Measurements from ENCODE around the gene JOSD2.

Gene JOSD2

DNA sequence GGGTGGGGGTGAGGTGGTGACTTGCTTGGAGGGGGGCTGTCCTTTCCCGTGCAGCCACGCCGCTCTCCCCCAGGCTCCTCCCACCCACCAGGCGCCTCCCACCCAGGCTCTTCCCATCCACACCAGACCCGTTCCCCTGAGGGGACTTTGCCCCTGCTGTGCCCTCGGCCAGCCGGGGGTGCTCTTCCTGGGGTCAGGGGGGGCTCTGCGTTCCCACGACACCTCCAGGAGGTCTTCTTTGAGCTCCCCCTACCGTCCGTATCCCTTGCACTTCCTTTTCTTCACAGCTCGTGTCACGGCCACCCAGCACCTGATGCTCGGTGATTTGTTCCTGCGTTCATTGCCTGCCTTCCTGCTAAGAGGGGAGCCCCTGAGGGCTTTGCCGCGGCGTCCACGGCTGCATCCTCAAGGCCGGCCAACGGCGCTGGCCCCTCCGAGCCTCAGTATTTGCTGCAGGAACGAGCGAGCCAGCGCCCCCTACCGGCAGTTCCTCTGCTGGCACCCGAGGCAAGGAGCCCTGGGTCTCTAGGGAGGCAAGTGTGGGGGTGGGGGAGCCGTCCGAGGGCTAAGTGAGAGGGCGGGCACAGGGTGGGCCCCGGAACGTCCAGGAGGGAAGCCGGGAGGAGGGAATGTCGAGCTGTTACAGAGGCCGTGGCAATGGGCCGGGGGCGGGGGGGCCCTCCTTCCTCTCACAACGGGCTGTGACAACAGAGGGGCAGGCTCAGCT is 45.5 kb upstream of the JOSD2 start:
- Mint-ChIP-seq H3K36me3 (ENCODE audit: low read depth) (no peaks in the 10 kb centered on the region), H3K9me3 (no peaks in the 10 kb centered on the region)

DNA sequence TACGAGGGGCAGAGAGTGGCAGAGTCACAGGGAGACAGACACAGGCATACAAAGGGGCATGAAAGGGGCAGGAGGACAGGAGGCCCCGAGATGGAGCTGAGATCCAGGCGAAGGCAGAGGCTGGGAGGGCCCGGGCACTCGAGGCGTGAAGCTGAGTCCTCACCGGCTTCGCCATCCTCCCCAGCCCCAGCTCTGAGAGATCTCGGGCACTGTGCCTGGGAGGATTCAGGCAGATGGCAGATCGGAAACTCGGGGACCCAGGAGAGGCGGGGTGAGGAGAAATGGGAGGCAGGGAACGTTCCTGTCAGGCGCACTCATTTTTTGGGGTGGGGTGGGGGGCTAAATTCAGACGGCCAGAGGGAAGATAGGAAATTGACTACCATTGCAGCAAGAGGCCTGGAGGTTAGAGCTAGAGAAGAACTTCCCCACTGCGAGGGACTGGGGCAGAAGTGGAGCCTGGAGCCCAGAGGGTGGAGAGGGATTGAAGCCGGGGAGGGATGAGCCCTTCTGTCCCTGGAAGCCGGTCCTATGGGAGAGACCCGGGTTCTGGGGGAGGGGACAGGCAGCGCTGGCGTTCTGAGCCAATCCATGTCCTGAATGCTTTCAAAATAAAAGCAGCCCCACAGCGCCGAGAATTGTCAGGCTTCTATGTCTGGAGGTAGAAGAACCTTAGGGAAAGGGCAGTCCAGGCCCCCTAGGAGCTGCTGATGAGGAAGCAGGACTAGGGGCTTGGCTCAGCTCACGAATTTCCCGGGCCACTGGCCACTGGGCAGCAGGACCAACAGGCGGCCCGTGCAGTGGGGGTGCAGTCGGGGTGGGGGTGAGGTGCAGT is 44.7 kb upstream of the JOSD2 start:
- H3K27ac Mint-ChIP-seq, result peak overlapping the region in 1 of 3 experiments; percentile 92
- no peaks in the 10 kb centered on the region for H3K36me3 Mint-ChIP-seq (ENCODE audit: low read depth)
- no peaks in the 10 kb centered on the region for H3K9me3 Mint-ChIP-seq
- TF ChIP-seq, protein P1, sequence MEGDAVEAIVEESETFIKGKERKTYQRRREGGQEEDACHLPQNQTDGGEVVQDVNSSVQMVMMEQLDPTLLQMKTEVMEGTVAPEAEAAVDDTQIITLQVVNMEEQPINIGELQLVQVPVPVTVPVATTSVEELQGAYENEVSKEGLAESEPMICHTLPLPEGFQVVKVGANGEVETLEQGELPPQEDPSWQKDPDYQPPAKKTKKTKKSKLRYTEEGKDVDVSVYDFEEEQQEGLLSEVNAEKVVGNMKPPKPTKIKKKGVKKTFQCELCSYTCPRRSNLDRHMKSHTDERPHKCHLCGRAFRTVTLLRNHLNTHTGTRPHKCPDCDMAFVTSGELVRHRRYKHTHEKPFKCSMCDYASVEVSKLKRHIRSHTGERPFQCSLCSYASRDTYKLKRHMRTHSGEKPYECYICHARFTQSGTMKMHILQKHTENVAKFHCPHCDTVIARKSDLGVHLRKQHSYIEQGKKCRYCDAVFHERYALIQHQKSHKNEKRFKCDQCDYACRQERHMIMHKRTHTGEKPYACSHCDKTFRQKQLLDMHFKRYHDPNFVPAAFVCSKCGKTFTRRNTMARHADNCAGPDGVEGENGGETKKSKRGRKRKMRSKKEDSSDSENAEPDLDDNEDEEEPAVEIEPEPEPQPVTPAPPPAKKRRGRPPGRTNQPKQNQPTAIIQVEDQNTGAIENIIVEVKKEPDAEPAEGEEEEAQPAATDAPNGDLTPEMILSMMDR (IDR thresholded peaks at IDR 0.05; ENCODE audit: unreplicated experiment in 3 of 3), result no peak
- H3K4me3 Mint-ChIP-seq, result peak overlapping the region; percentile 64 to 87 (median 70)
- peaks cover 27% of the 10 kb centered on the region for H3K27me3 Mint-ChIP-seq (ENCODE audit: low read depth)
- H3K4me1 Mint-ChIP-seq, result peaks cover 29% of the 10 kb centered on the region

More for the DNA sequence above, 45.5 kb upstream of the JOSD2 start:
- Mint-ChIP-seq H3K27me3 (ENCODE audit: low read depth) (peaks cover 27% of the 10 kb centered on the region), H3K4me1 (peaks cover 27% of the 10 kb centered on the region), H3K4me3 (peak overlapping the region; percentile 86 to 87 (median 87)), H3K27ac (peak overlapping the region; percentile 26 to 92 (median 72))
- TF ChIP-seq, protein P1 (IDR thresholded peaks at IDR 0.05; ENCODE audit: unreplicated experiment in 3 of 3), result peak; percentile 85 to 94 (median 93)

DNA sequence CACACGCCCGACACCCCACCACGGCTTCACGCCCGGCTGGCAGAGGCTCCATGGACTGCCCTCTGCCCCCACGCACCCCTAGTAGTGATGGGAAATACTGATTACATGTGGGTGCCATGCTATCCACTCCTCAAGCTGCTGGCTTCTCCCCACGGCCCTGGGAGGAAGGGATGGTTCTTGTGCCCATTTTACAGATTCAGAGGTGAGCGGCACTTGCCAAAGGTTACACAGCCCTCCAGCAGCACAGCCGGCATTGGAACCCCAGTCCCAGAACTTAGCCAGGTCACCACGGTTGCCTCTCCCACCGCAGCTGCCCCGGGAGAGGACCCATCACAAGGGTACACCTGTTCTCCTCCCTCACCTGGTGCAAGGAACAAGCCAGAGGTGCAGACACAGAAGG is 44.0 kb upstream of the JOSD2 start:
- TF ChIP-seq, protein P1 (IDR thresholded peaks at IDR 0.05; ENCODE audit: unreplicated experiment in 3 of 3), result no peak

DNA sequence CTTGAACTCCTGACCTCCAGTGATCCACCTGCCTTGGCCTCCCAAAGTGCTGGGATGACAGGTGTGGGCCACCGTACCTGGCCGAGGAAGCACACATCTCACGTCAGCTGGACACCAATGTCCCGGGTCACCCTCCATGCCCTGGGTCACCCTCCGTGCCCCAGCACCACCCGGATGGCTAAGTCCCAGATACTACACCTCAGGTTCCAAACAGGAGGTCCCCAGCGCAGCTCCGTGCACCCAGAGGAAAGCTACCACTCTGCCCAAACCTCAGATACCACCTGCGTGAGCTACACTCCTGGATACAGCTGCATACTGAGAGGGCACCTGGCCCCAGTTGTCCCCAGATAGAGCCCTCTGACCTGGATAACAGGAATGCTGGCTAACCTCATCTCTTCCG is 43.2 kb upstream of the JOSD2 start:
- H3K4me1 Mint-ChIP-seq, result peaks cover 31% of the 10 kb centered on the region
- no peak overlapping the region for H3K27ac Mint-ChIP-seq
- peaks cover 30% of the 10 kb centered on the region for H3K27me3 Mint-ChIP-seq (ENCODE audit: low read depth)
- H3K36me3 Mint-ChIP-seq (ENCODE audit: low read depth), result no peaks in the 10 kb centered on the region
- no peaks in the 10 kb centered on the region for H3K9me3 Mint-ChIP-seq
- H3K4me3 Mint-ChIP-seq, result peak overlapping the region in 2 of 3 experiments; percentile 29 to 61
- TF ChIP-seq, protein P1 (IDR thresholded peaks at IDR 0.05; ENCODE audit: unreplicated experiment in 3 of 3), result no peak

More for the DNA sequence above, 44.0 kb upstream of the JOSD2 start:
- Mint-ChIP-seq H3K27ac (no peak overlapping the region), H3K27me3 (ENCODE audit: low read depth) (peaks cover 29% of the 10 kb centered on the region), H3K36me3 (ENCODE audit: low read depth) (no peaks in the 10 kb centered on the region), H3K4me1 (peaks cover 35% of the 10 kb centered on the region), H3K9me3 (no peaks in the 10 kb centered on the region), H3K4me3 (peak overlapping the region; percentile 23 to 87 (median 64))

DNA sequence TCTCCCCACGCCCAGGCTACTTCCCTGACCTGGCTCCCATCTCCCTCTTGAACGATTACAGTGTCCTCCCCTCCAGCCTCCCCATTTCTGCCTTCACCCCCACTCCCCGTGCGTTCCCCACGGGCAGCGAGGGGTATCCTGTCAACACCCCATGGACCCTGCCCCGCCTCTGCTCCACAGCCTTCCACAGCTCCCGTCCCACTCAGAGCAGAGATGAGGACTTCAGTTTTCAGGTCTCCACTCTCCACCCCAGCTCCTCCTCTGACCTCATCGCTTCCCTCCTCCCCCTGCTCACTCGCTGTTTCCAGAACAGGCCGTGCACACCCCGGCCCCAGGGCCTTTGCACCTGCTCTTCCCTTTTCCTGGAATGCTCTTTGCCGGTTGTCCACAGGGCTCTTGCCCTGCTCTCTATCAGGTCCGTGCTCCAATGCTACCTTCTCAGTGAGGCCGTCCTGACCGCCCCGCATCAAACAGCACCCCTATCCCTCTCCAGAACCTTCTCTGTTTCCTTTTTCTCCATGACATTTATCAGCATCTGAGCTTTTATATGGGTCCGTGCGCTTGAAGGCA is 42.2 kb upstream of the JOSD2 start:
- no peaks in the 10 kb centered on the region for H3K36me3 Mint-ChIP-seq (ENCODE audit: low read depth)
- H3K4me3 Mint-ChIP-seq, result peak overlapping the region; percentile 65 to 73 (median 71)
- H3K27me3 Mint-ChIP-seq (ENCODE audit: low read depth), result peaks cover 27% of the 10 kb centered on the region
- TF ChIP-seq, protein P1 (IDR thresholded peaks at IDR 0.05; ENCODE audit: unreplicated experiment in 3 of 3), result no peak
- peaks cover 31% of the 10 kb centered on the region for H3K4me1 Mint-ChIP-seq
- H3K27ac Mint-ChIP-seq, result no peak overlapping the region
- H3K9me3 Mint-ChIP-seq, result no peaks in the 10 kb centered on the region

Data from nephron (organoid).